ENCODE data around the gene CDC42. TPM values are rescaled to one million over a fixed set of nuclear protein-coding genes. Genes with fewer than 3 reads are reported as not detected.
A peak's percentile ranks its signal among the peaks of the same experiment; 100 is the strongest.

Gene CDC42
- total and polyA plus RNA-seq, 2 of the 13 experiments (the other 11 are each of a cell fraction or from before 2014, with no cell fraction given) = 138 to 237 TPM

- TF ChIP-seq, protein P1, sequence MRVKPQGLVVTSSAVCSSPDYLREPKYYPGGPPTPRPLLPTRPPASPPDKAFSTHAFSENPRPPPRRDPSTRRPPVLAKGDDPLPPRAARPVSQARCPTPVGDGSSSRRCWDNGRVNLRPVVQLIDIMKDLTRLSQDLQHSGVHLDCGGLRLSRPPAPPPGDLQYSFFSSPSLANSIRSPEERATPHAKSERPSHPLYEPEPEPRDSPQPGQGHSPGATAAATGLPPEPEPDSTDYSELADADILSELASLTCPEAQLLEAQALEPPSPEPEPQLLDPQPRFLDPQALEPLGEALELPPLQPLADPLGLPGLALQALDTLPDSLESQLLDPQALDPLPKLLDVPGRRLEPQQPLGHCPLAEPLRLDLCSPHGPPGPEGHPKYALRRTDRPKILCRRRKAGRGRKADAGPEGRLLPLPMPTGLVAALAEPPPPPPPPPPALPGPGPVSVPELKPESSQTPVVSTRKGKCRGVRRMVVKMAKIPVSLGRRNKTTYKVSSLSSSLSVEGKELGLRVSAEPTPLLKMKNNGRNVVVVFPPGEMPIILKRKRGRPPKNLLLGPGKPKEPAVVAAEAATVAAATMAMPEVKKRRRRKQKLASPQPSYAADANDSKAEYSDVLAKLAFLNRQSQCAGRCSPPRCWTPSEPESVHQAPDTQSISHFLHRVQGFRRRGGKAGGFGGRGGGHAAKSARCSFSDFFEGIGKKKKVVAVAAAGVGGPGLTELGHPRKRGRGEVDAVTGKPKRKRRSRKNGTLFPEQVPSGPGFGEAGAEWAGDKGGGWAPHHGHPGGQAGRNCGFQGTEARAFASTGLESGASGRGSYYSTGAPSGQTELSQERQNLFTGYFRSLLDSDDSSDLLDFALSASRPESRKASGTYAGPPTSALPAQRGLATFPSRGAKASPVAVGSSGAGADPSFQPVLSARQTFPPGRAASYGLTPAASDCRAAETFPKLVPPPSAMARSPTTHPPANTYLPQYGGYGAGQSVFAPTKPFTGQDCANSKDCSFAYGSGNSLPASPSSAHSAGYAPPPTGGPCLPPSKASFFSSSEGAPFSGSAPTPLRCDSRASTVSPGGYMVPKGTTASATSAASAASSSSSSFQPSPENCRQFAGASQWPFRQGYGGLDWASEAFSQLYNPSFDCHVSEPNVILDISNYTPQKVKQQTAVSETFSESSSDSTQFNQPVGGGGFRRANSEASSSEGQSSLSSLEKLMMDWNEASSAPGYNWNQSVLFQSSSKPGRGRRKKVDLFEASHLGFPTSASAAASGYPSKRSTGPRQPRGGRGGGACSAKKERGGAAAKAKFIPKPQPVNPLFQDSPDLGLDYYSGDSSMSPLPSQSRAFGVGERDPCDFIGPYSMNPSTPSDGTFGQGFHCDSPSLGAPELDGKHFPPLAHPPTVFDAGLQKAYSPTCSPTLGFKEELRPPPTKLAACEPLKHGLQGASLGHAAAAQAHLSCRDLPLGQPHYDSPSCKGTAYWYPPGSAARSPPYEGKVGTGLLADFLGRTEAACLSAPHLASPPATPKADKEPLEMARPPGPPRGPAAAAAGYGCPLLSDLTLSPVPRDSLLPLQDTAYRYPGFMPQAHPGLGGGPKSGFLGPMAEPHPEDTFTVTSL (CRISPR knock-in tag; IDR thresholded peaks at IDR 0.05; ENCODE audit: borderline replicate concordance) = no peak
- TF ChIP-seq BCL6 (CRISPR knock-in tag; IDR thresholded peaks at IDR 0.05) (no peak; the same call in 1 of the 2 replicates), MAFF (IDR thresholded peaks at IDR 0.05; ENCODE audit: low read depth, low read length) (no peak), CHD2 (IDR thresholded peaks at IDR 0.05; ENCODE audit: low read depth, low read length) (no peak), MIXL1 (CRISPR knock-in tag; IDR thresholded peaks at IDR 0.05) (no peak), ZFP36 (IDR thresholded peaks at IDR 0.05; ENCODE audit: borderline replicate concordance, low read depth, low read length, partially characterized antibody) (no peak), ZNF235 (CRISPR knock-in tag; IDR thresholded peaks at IDR 0.05; ENCODE audit: borderline replicate concordance) (no peak), ZBTB3 (CRISPR knock-in tag; IDR thresholded peaks at IDR 0.05; ENCODE audit: borderline replicate concordance, low read depth) (no peak), FOXP1 (IDR thresholded peaks at IDR 0.05) (no peak), FOXP1 (CRISPR knock-in tag; IDR thresholded peaks at IDR 0.05) (no peak), ZFP37 (CRISPR knock-in tag; IDR thresholded peaks at IDR 0.05; ENCODE audit: borderline replicate concordance) (peak; percentile 22; the same call in 1 of the 2 replicates), RXRA (CRISPR knock-in tag; IDR thresholded peaks at IDR 0.05) (no peak; the same call in 1 of the 2 replicates), JUND (CRISPR knock-in tag; IDR thresholded peaks at IDR 0.05) (peak; percentile 9; the same call in 1 of the 2 replicates), KDM4B (CRISPR knock-in tag; IDR thresholded peaks at IDR 0.05) (no peak), GABPB1 (CRISPR knock-in tag; IDR thresholded peaks at IDR 0.05) (peak; percentile 96), ZNF709 (CRISPR knock-in tag; IDR thresholded peaks at IDR 0.05) (peak; percentile 71; the same call in 1 of the 2 replicates), BORCS8-MEF2B (CRISPR knock-in tag; IDR thresholded peaks at IDR 0.05) (no peak), DPF2 (CRISPR knock-in tag; IDR thresholded peaks at IDR 0.05; ENCODE audit: borderline replicate concordance, low read depth) (no peak), ATF5 (CRISPR knock-in tag; IDR thresholded peaks at IDR 0.05; ENCODE audit: low read depth) (no peak), SMAD3 (CRISPR knock-in tag; IDR thresholded peaks at IDR 0.05) (peak; percentile 11; the same call in 1 of the 2 replicates)
- TF ChIP-seq, protein P2, sequence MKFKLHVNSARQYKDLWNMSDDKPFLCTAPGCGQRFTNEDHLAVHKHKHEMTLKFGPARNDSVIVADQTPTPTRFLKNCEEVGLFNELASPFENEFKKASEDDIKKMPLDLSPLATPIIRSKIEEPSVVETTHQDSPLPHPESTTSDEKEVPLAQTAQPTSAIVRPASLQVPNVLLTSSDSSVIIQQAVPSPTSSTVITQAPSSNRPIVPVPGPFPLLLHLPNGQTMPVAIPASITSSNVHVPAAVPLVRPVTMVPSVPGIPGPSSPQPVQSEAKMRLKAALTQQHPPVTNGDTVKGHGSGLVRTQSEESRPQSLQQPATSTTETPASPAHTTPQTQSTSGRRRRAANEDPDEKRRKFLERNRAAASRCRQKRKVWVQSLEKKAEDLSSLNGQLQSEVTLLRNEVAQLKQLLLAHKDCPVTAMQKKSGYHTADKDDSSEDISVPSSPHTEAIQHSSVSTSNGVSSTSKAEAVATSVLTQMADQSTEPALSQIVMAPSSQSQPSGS (CRISPR knock-in tag; IDR thresholded peaks at IDR 0.05) = no peak; the same call in 1 of the 2 replicates
- TF ChIP-seq, protein P3, sequence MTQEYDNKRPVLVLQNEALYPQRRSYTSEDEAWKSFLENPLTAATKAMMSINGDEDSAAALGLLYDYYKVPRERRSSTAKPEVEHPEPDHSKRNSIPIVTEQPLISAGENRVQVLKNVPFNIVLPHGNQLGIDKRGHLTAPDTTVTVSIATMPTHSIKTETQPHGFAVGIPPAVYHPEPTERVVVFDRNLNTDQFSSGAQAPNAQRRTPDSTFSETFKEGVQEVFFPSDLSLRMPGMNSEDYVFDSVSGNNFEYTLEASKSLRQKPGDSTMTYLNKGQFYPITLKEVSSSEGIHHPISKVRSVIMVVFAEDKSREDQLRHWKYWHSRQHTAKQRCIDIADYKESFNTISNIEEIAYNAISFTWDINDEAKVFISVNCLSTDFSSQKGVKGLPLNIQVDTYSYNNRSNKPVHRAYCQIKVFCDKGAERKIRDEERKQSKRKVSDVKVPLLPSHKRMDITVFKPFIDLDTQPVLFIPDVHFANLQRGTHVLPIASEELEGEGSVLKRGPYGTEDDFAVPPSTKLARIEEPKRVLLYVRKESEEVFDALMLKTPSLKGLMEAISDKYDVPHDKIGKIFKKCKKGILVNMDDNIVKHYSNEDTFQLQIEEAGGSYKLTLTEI (CRISPR knock-in tag; conservative IDR thresholded peaks at IDR 0.05) = no peak
Observed at GRCh38 chr1:22025368-22026155, 26.9 kb upstream of the CDC42 start (continued).

All from HepG2 (cell line).